ENCODE measurements around the gene QTRT2.
A peak's percentile ranks its signal among the peaks of the same experiment; 100 is the strongest.

The QTRT2 gene

GRCh38 chr3:114034787-114035545 is 21.6 kb upstream of the QTRT2 start:
- no peaks in the 10 kb centered on the region for H3K36me3 ChIP-seq (ENCODE audit: insufficient read depth, low read length)
- H3K9ac ChIP-seq (ENCODE audit: low read depth, low read length): no peak overlapping the region
- H3K9me3 ChIP-seq (replicated peaks; ENCODE audit: low read length): no peaks in the 10 kb centered on the region
- no peaks in the 10 kb centered on the region for H3K4me1 ChIP-seq (ENCODE audit: control insufficient read depth, insufficient read depth, low read length)
- no peak overlapping the region for H3K4me3 ChIP-seq (ENCODE audit: low read length)
- H3K4me2 ChIP-seq (ENCODE audit: low read length): no peak overlapping the region
- H3K27me3 ChIP-seq (ENCODE audit: control insufficient read depth, insufficient read depth, low read length): no peaks in the 10 kb centered on the region

GRCh38 chr3:114035896-114036295 is 20.6 kb upstream of the QTRT2 start:
- H3K9ac ChIP-seq (ENCODE audit: low read depth, low read length): no peak overlapping the region
- no peaks in the 10 kb centered on the region for H3K27me3 ChIP-seq (ENCODE audit: control insufficient read depth, insufficient read depth, low read length)
- no peak overlapping the region for H3K4me3 ChIP-seq (ENCODE audit: low read length)
- no peaks in the 10 kb centered on the region for H3K9me3 ChIP-seq (replicated peaks; ENCODE audit: low read length)
- no peaks in the 10 kb centered on the region for H3K4me1 ChIP-seq (ENCODE audit: control insufficient read depth, insufficient read depth, low read length)
- H3K4me2 ChIP-seq (ENCODE audit: low read length): no peak overlapping the region
- no peaks in the 10 kb centered on the region for H3K36me3 ChIP-seq (ENCODE audit: insufficient read depth, low read length)

- Histone ChIP-seq H3K9ac (ENCODE audit: low read depth, low read length) (no peak overlapping the region), H3K27me3 (ENCODE audit: control insufficient read depth, insufficient read depth, low read length) (no peaks in the 10 kb centered on the region), H3K36me3 (ENCODE audit: insufficient read depth, low read length) (no peaks in the 10 kb centered on the region), H3K4me2 (ENCODE audit: low read length) (no peak overlapping the region), H3K9me3 (replicated peaks; ENCODE audit: low read length) (no peaks in the 10 kb centered on the region), H3K4me3 (ENCODE audit: low read length) (no peak overlapping the region), H3K4me1 (ENCODE audit: control insufficient read depth, insufficient read depth, low read length) (no peaks in the 10 kb centered on the region)
Measured at GRCh38 chr3:114043205-114043604, 13.3 kb upstream of the QTRT2 start.

- H3K9ac ChIP-seq (ENCODE audit: low read depth, low read length): no peak overlapping the region
- H3K4me1 ChIP-seq (ENCODE audit: control insufficient read depth, insufficient read depth, low read length): peaks cover 6% of the 10 kb centered on the region
- no peaks in the 10 kb centered on the region for H3K36me3 ChIP-seq (ENCODE audit: insufficient read depth, low read length)
- H3K9me3 ChIP-seq (replicated peaks; ENCODE audit: low read length): no peaks in the 10 kb centered on the region
- no peaks in the 10 kb centered on the region for H3K27me3 ChIP-seq (ENCODE audit: control insufficient read depth, insufficient read depth, low read length)
- H3K4me2 ChIP-seq (ENCODE audit: low read length): no peak overlapping the region
- H3K4me3 ChIP-seq (ENCODE audit: low read length): no peak overlapping the region
Measured at GRCh38 chr3:114052216-114052615, 4.3 kb upstream of the QTRT2 start.

- H3K4me2 ChIP-seq (ENCODE audit: low read length): peak overlapping the region; percentile 82
- H3K4me1 ChIP-seq (ENCODE audit: control insufficient read depth, insufficient read depth, low read length): peaks cover 13% of the 10 kb centered on the region
- peak overlapping the region; percentile 89 for H3K4me3 ChIP-seq (ENCODE audit: low read length)
- peak overlapping the region; percentile 84 for H3K9ac ChIP-seq (ENCODE audit: low read depth, low read length)
- H3K36me3 ChIP-seq (ENCODE audit: insufficient read depth, low read length): no peaks in the 10 kb centered on the region
- no peaks in the 10 kb centered on the region for H3K9me3 ChIP-seq (replicated peaks; ENCODE audit: low read length)
- H3K27me3 ChIP-seq (ENCODE audit: control insufficient read depth, insufficient read depth, low read length): no peaks in the 10 kb centered on the region
Measured at GRCh38 chr3:114057011-114057347, 442 bp downstream of the QTRT2 start.

GRCh38 chr3:114058646-114059045 is 2.1 kb downstream of the QTRT2 start:
- H3K4me1 ChIP-seq (ENCODE audit: control insufficient read depth, insufficient read depth, low read length): peaks cover 13% of the 10 kb centered on the region
- H3K36me3 ChIP-seq (ENCODE audit: insufficient read depth, low read length): no peaks in the 10 kb centered on the region
- no peaks in the 10 kb centered on the region for H3K27me3 ChIP-seq (ENCODE audit: control insufficient read depth, insufficient read depth, low read length)
- no peak overlapping the region for H3K9ac ChIP-seq (ENCODE audit: low read depth, low read length)
- H3K4me2 ChIP-seq (ENCODE audit: low read length): no peak overlapping the region
- no peaks in the 10 kb centered on the region for H3K9me3 ChIP-seq (replicated peaks; ENCODE audit: low read length)
- no peak overlapping the region for H3K4me3 ChIP-seq (ENCODE audit: low read length)

- H3K9ac ChIP-seq (ENCODE audit: low read depth, low read length): no peak overlapping the region
Measured at GRCh38 chr3:114060906-114061655, 4.5 kb downstream of the QTRT2 start.

GRCh38 chr3:114067804-114068203 is 11.3 kb downstream of the QTRT2 start:
- Histone ChIP-seq H3K36me3 (ENCODE audit: insufficient read depth, low read length) (peaks cover 30% of the 10 kb centered on the region), H3K9ac (ENCODE audit: low read depth, low read length) (no peak overlapping the region), H3K4me1 (ENCODE audit: control insufficient read depth, insufficient read depth, low read length) (no peaks in the 10 kb centered on the region), H3K9me3 (replicated peaks; ENCODE audit: low read length) (no peaks in the 10 kb centered on the region), H3K4me3 (ENCODE audit: low read length) (no peak overlapping the region), H3K4me2 (ENCODE audit: low read length) (no peak overlapping the region), H3K27me3 (ENCODE audit: control insufficient read depth, insufficient read depth, low read length) (no peaks in the 10 kb centered on the region)

More at GRCh38 chr3:114060906-114061655, 4.5 kb downstream of the QTRT2 start:
- peaks cover 4% of the 10 kb centered on the region for H3K36me3 ChIP-seq (ENCODE audit: insufficient read depth, low read length)
- H3K9me3 ChIP-seq (replicated peaks; ENCODE audit: low read length): no peaks in the 10 kb centered on the region
- H3K4me1 ChIP-seq (ENCODE audit: control insufficient read depth, insufficient read depth, low read length): peaks cover 7% of the 10 kb centered on the region
- no peaks in the 10 kb centered on the region for H3K27me3 ChIP-seq (ENCODE audit: control insufficient read depth, insufficient read depth, low read length)
- H3K4me2 ChIP-seq (ENCODE audit: low read length): no peak overlapping the region
- no peak overlapping the region for H3K4me3 ChIP-seq (ENCODE audit: low read length)

- peaks cover 30% of the 10 kb centered on the region for H3K36me3 ChIP-seq (ENCODE audit: insufficient read depth, low read length)
- no peak overlapping the region for H3K4me2 ChIP-seq (ENCODE audit: low read length)
- H3K27me3 ChIP-seq (ENCODE audit: control insufficient read depth, insufficient read depth, low read length): no peaks in the 10 kb centered on the region
- H3K9me3 ChIP-seq (replicated peaks; ENCODE audit: low read length): no peaks in the 10 kb centered on the region
- no peak overlapping the region for H3K4me3 ChIP-seq (ENCODE audit: low read length)
- H3K4me1 ChIP-seq (ENCODE audit: control insufficient read depth, insufficient read depth, low read length): no peaks in the 10 kb centered on the region
- no peak overlapping the region for H3K9ac ChIP-seq (ENCODE audit: low read depth, low read length)
Measured at GRCh38 chr3:114068336-114068735, 11.8 kb downstream of the QTRT2 start.

GRCh38 chr3:114071786-114072185 is 15.2 kb downstream of the QTRT2 start:
- Histone ChIP-seq H3K9me3 (replicated peaks; ENCODE audit: low read length) (no peaks in the 10 kb centered on the region), H3K4me2 (ENCODE audit: low read length) (no peak overlapping the region), H3K27me3 (ENCODE audit: control insufficient read depth, insufficient read depth, low read length) (no peaks in the 10 kb centered on the region), H3K4me1 (ENCODE audit: control insufficient read depth, insufficient read depth, low read length) (no peaks in the 10 kb centered on the region), H3K36me3 (ENCODE audit: insufficient read depth, low read length) (peaks cover 53% of the 10 kb centered on the region), H3K4me3 (ENCODE audit: low read length) (no peak overlapping the region), H3K9ac (ENCODE audit: low read depth, low read length) (no peak overlapping the region)

GRCh38 chr3:114076711-114077110 is 20.2 kb downstream of the QTRT2 start:
- no peaks in the 10 kb centered on the region for H3K9me3 ChIP-seq (replicated peaks; ENCODE audit: low read length)
- no peaks in the 10 kb centered on the region for H3K4me1 ChIP-seq (ENCODE audit: control insufficient read depth, insufficient read depth, low read length)
- H3K27me3 ChIP-seq (ENCODE audit: control insufficient read depth, insufficient read depth, low read length): no peaks in the 10 kb centered on the region
- no peak overlapping the region for H3K9ac ChIP-seq (ENCODE audit: low read depth, low read length)
- no peak overlapping the region for H3K4me2 ChIP-seq (ENCODE audit: low read length)
- peaks cover 69% of the 10 kb centered on the region for H3K36me3 ChIP-seq (ENCODE audit: insufficient read depth, low read length)
- no peak overlapping the region for H3K4me3 ChIP-seq (ENCODE audit: low read length)

- Histone ChIP-seq H3K9ac (ENCODE audit: low read depth, low read length) (no peak overlapping the region), H3K27me3 (ENCODE audit: control insufficient read depth, insufficient read depth, low read length) (no peaks in the 10 kb centered on the region), H3K4me2 (ENCODE audit: low read length) (no peak overlapping the region), H3K4me3 (ENCODE audit: low read length) (no peak overlapping the region), H3K9me3 (replicated peaks; ENCODE audit: low read length) (no peaks in the 10 kb centered on the region), H3K4me1 (ENCODE audit: control insufficient read depth, insufficient read depth, low read length) (no peaks in the 10 kb centered on the region), H3K36me3 (ENCODE audit: insufficient read depth, low read length) (peaks cover 69% of the 10 kb centered on the region)
Measured at GRCh38 chr3:114078126-114078525, 21.6 kb downstream of the QTRT2 start.

Data from skeletal muscle satellite cell (primary cell).